ENCODE results near the gene PDIA6.
A peak's percentile ranks its signal among the peaks of the same experiment; 100 is the strongest.

PDIA6 gene

GRCh38 chr2:10812362-10813162, at the start of gene PDIA6:
Gene PDIA6, minus strand, starts transcription at chr2:10812785. Its CDS starts 89 bp downstream, at chr2:10812696.
- peak; percentile 93 for DNase-seq

DNA sequence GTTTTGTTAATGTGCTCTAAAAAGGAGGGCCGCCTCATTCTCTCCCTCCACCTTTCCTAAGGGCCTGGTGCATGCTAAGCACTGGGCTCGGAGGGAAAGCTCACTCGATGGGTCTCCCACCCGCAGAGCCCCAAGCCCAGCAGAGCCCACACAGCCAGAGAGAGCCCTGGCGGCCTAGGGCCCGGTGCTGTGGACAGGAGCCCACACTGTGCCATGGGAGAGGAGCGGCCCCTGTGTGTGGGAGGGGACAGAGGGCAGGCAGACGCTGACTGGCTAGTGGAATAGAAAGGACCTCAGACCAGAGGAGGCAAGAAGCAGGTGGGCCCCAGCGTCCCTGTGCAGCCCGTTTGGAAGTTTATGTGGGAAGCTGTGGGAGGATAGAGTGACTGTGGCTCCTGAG, 49.7 kb upstream of the PDIA6 start:
- no peak for DNase-seq

DNA sequence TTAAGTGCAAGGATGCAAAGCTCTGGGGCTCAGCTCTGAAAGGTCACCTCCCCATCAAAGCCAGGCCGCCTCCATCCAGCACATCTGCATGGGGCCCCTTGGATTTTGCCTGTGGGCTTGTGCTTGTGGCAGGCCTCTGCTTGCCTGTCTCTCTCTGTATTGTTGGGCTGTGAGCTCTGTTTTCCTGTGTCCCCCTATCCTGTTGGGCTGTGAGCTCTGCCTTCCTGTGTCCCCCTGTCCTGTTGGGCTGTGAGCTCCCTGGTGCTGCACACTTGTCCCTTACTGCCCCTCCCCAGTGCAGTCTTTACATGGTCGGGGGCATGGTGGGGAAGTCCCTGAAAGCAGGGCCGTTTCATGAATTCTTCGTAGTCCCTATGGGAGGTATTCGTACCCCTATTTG, 49.2 kb upstream of the PDIA6 start:
- no peak for DNase-seq

GRCh38 chr2:10860814-10861325, 48.3 kb upstream of the PDIA6 start:
- no peak for DNase-seq

DNA sequence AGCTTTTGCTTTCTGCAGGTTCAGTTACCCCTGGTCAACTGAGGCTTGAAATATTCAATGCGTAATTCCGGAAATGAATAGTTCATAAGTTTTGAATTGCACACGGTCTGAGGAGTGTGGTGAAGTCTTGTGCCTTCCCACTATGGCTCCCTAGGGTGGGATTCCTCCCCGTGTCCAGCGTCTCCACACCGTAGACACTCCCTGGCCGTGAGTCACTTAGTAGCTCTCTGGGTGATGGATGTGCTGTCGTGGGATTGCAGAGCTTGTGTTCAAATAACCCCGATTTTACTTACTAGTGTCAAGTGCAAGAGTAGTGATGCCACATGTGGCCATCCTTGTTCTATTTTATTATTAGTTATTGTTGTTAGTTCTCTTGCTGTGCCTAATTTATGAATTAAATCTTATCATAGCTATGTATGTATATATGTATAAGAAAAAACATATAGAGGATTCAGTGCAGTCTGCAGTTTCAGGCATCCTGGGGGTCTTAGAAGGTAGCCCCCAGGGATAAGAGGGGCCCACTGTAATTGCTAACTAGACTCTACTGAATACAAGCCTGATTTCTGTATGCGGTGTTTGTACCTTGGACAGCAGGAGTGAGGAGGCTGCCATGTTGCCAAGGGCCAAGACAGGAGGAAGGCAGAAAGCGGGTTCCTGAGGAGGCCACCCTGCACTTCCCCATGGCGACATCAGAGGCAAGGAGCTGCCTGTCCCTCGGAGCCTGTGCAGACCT, 47.7 kb upstream of the PDIA6 start:
- DNase-seq: no peak

DNA sequence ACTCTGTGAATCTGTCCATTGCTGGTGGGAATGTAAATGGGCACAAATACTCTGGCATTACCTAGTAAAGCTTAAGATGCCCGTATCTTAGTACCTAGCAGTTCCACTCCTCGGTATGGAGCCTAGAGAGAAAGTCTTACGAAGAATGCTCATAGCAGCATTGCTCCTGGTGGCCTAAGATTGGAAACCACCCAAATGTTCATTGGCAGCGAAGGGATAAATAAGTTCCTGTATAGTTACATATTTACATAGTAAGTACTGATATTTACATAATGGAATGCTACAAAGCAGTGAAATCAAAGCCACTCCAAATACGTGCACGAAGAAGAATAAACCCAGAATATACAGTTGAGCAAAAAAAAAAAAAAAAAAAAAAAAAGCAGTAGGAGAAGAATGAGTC, 46.7 kb upstream of the PDIA6 start:
- no peak for DNase-seq

DNA sequence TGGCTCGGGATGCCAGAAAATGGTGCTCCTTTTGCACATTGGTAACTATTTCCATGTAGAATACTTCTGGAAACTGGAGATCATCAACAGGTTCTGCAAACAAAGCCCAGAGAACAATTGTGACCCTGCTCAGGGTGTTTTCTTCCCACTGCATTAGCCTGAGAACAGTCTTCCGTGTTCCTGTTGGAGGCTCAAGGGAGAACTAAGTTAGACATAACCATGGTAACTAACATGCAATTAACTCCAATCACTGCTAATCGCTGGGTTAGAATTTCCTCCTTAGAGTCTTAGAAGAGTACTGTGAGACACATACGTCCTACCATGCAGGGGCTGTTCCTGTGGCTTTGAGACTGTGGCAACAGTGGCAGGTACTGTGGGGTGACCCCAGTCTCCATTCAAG, 36.0 kb upstream of the PDIA6 start:
- DNase-seq: no peak

- DNase-seq: no peak
Observed at GRCh38 chr2:10847008-10847407, 34.4 kb upstream of the PDIA6 start.

DNA sequence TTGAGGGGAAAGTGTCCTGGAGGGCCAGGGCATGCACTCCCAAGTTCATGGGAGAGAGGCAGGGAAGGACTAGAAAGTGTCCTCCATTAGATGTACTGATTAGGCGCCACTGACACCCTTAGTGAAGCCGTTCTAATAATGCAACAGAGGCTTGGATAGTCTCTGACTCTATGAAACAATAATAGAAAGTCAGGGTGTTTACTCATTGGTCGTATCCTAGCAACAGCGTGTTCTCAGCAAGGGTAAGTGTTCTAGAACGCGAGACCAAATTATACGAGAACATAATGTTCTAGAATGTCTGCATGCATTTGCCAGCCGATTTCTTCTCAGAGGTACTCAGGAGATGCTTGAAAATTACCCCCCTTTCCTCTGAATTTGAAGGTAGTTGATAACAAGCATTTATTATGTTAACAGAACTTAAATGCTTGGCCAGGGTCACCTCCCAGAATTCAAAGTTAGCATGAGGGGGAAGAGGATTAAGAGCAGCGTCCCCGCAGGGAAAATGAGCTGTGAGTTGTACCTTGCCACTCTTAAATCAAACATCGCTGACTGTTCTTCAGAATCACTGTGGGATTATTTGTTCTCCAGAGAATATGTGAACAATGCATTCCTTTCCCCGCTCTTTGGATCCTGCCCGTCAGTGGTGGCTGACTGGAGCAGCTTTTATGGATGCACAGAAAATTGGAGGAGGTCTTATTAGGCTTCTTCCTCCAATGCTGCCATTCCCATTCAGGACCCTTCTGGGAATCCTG, 33.7 kb upstream of the PDIA6 start:
- no peak for DNase-seq

DNA sequence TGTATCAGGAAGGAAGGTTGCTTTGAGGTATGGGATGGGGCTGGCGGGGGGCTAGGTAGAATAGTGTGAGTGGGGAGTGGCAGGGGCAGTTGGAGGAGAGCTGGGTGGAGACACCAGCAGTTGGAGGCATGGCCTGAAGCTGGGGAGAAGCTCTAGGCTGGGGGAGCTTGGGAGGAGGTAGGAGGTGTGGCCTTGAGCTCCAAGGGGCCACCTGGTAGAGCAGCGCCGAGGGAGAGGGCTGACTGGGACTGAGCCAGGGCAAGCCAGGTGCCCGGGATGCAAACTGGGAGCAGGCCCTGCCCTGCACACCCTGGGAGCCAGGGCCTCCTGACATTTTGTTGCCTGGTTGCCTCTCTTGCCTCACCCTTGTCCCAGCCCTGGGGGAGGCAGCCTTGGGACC, 33.1 kb upstream of the PDIA6 start:
- DNase-seq: no peak

DNA sequence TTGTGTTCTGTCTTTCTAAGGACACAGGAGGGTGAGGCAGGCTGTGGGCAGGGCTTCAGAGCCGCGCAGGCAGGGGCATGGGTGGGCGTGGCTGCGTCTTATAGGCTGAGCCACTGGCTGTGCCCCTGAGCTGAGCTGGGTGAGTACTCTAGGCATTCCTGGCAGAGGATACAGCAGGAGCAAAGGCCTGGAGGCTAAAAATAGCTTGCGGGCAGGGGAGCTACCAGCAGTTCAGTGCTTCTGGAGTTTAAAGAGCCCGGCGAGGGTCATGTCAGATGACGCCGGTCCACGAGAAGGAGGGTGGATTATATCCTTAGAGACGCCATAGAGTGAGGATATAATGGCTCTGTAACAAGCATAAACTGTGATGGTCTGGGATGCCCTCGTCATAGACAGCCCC, 31.5 kb upstream of the PDIA6 start:
- no peak for DNase-seq

DNA sequence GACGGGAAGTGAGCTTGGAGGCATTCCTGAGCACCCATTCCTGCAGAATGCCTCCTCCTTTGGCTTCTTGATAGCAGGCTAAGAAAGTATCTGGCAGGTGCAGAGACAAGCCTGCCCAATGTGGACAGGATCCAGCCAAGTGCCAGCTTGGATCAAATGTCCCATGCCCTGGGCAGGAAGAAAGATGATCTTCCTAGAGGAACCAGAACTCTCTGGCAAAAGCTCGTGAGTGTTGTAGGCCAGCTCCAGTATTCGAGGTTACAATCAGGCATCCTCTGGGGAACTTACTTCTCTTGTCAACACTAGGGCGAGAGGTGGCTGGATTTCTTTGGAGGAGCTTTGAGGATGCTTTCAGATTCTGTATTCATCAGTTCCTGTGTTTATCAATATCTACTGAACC, 29.9 kb upstream of the PDIA6 start:
- no peak for DNase-seq

- DNase-seq: no peak
Observed at GRCh38 chr2:10841547-10842219, 29.1 kb upstream of the PDIA6 start.

GRCh38 chr2:10839813-10840212, 27.2 kb upstream of the PDIA6 start:
- DNase-seq: no peak

DNA sequence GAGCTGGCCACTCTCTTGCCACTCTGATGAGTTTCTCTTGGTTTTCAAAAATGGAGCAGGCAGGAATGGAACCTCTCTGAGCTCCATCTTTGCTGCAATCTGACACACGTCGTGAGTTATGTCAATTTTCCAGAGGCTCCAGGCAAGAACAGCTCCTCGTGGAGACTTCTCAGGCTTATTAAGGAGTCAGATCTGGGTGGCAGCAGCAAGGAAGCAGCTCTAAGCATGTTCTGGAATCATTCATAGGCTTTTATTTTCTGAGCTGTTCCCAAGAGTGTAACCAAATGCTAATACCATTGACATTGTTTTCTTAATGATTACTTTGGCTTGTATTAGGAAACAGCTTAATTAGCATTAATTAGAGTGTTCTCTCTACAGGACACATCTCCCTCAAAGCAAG, 26.1 kb upstream of the PDIA6 start:
- no peak for DNase-seq

- no peak for DNase-seq
Observed at GRCh38 chr2:10837298-10838266, 25.0 kb upstream of the PDIA6 start.

- DNase-seq: peak; percentile 83
Observed at GRCh38 chr2:10835052-10835970, 22.7 kb upstream of the PDIA6 start.

GRCh38 chr2:10834068-10834655, 21.6 kb upstream of the PDIA6 start:
- no peak for DNase-seq

- DNase-seq: no peak
Observed at GRCh38 chr2:10833021-10833420, 20.4 kb upstream of the PDIA6 start.

Measured in NCI-H774 (cell line).